H1 (cell line): ENCODE measurements around the gene NTN5. TPM values are rescaled to one million over a fixed set of nuclear protein-coding genes. Genes with fewer than 3 reads are reported as not detected.

ENCODE experiments used
- CTCF ChIA-PET: fragments of 300-600 bp; sonication (Branson Sonifier 250); formaldehyde crosslinking; loops from one replicate; lab custom pipeline; 2021; ENCODE audit not compliant: partially characterized antibody; lab: Charles Lee
- POLR2A ChIA-PET: fragments of 300-600 bp; sonication (Branson Sonifier 250); formaldehyde crosslinking; loops from one replicate; lab custom pipeline; 2021; ENCODE audit warnings: inconsistent platforms; ENCODE audit not compliant: partially characterized antibody; lab: Charles Lee
- DNase-seq, 2 experiments: peaks; one replicate each; pipeline versions ENCODE4 v3.0.0 to v3.0.0-alpha.2; 2010 to 2022; ENCODE audit warnings: low spot score in 2 of 2, low read depth in 1 of 2, mixed read lengths in 1 of 2
- FAIRE-seq: peaks from 2 replicates; lab custom pipeline; 2011; peaks lifted over from hg19 to GRCh38; lab: Jason Lieb, UNC
- H2AFZ ChIP-seq: 2 replicates; pipeline ENCODE4 v1.8.1; 2012; ENCODE audit warnings: low read length, inconsistent platforms
- H2AK5ac ChIP-seq: 2 replicates; pipeline ENCODE4 v1.6.1; 2013; ENCODE audit warnings: low read depth, low read length
- H2BK120ac ChIP-seq: replicated peaks from 2 replicates; pipeline ENCODE3; 2013; ENCODE audit warnings: low read depth, low read length, inconsistent platforms
- H2BK12ac ChIP-seq: 2 replicates; pipeline ENCODE4 v1.6.1; 2013; ENCODE audit warnings: low read depth, low read length
- H2BK15ac ChIP-seq: 2 replicates; pipeline ENCODE4 v1.6.1; 2013; ENCODE audit warnings: low read length
- H2BK20ac ChIP-seq: 2 replicates; pipeline ENCODE4 v1.6.1; 2013; ENCODE audit warnings: low read length
- H2BK5ac ChIP-seq: 2 replicates; pipeline ENCODE4 v1.6.1; 2013; ENCODE audit warnings: low read depth, low read length
- H3K14ac ChIP-seq: 2 replicates; pipeline ENCODE4 v1.6.1; 2013; ENCODE audit warnings: inconsistent platforms; ENCODE audit not compliant: insufficient read length
- H3K18ac ChIP-seq: 2 replicates; pipeline ENCODE4 v1.6.1; 2013; ENCODE audit warnings: low read length; ENCODE audit errors: extremely low read depth
- H3K23ac ChIP-seq: 2 replicates; pipeline ENCODE4 v1.6.1; 2013; ENCODE audit warnings: inconsistent platforms; ENCODE audit not compliant: insufficient read length
- H3K23me2 ChIP-seq: 2 replicates; pipeline ENCODE4 v1.6.1; 2013; ENCODE audit warnings: low read depth, low read length
- H3K27ac ChIP-seq: 2 replicates; pipeline ENCODE4 v1.6.1; 2011; ENCODE audit warnings: low read depth, low read length, inconsistent platforms
- H3K27me3 ChIP-seq, 4 experiments: replicated peaks in 1 of 4; 1 replicate in 1 of 4; 2 replicates in 3 of 4; pipeline versions ENCODE4 v1.6.1 to v1.8.1; 2011 to 2013; ENCODE audit warnings: low read length in 3 of 4, mild to moderate bottlenecking in 3 of 4, inconsistent platforms in 2 of 4, mixed read lengths in 2 of 4, moderate library complexity in 1 of 4; ENCODE audit not compliant: control insufficient read depth in 3 of 4, insufficient read depth in 3 of 4; ENCODE audit errors: extremely low read depth in 1 of 4
- H3K36me3 ChIP-seq, 4 experiments: 2 replicates each; pipeline versions ENCODE4 v1.6.1 to v1.8.1; 2011 to 2013; ENCODE audit warnings: mild to moderate bottlenecking in 4 of 4, low read length in 3 of 4, moderate library complexity in 2 of 4, control low read depth in 1 of 4, inconsistent platforms in 1 of 4; ENCODE audit not compliant: insufficient read depth in 4 of 4, control insufficient read depth in 2 of 4
- H3K4ac ChIP-seq: replicated peaks from 2 replicates; pipeline ENCODE3; 2013; ENCODE audit warnings: low read length, low read depth, mixed read lengths, inconsistent platforms; ENCODE audit not compliant: insufficient read length
- H3K4me1 ChIP-seq, 4 experiments: replicated peaks in 1 of 4; 1 replicate in 1 of 4; 2 replicates in 3 of 4; pipeline versions ENCODE4 v1.6.1 to v1.8.1; 2011 to 2013; ENCODE audit warnings: low read length in 3 of 4, inconsistent platforms in 2 of 4, mixed read lengths in 1 of 4; ENCODE audit not compliant: insufficient read depth in 4 of 4, control insufficient read depth in 3 of 4
- H3K4me2 ChIP-seq, 2 experiments: 2 replicates each; pipeline versions ENCODE4 v1.6.1 to v1.8.1; 2011 to 2013; ENCODE audit warnings: low read depth in 2 of 2, low read length in 2 of 2, control low read depth in 1 of 2, inconsistent platforms in 1 of 2, mild to moderate bottlenecking in 1 of 2; ENCODE audit not compliant: insufficient read depth in 1 of 2
- H3K4me3 ChIP-seq, 4 experiments: fragments of 200-600, 300-600 bp in 1 of 4; sonication (generic), shearing (Covaris generic), sonication (Bioruptor Twin) in 1 of 4; 2 replicates each; pipeline versions ENCODE4 v1.5.1 to v1.8.1; 2011 to 2016; ENCODE audit warnings: low read length in 4 of 4, low read depth in 3 of 4, control low read depth in 2 of 4, inconsistent platforms in 2 of 4, mild to moderate bottlenecking in 2 of 4, mixed read lengths in 1 of 4, moderate library complexity in 1 of 4; ENCODE audit not compliant: insufficient read depth in 2 of 4; ENCODE audit errors: extremely low read depth in 1 of 4
- H3K56ac ChIP-seq: replicated peaks from 2 replicates; pipeline ENCODE3; 2013; ENCODE audit warnings: low read depth, mild to moderate bottlenecking, mixed read lengths, low read length, inconsistent platforms; ENCODE audit not compliant: insufficient read length
- H3K79me1 ChIP-seq: 2 replicates; pipeline ENCODE4 v1.6.1; 2013; ENCODE audit warnings: low read depth, low read length, control low read depth
- H3K79me2 ChIP-seq, 2 experiments: 2 replicates each; pipeline versions ENCODE4 v1.6.1 to v1.8.1; 2012 to 2013; ENCODE audit warnings: low read length in 2 of 2, mild to moderate bottlenecking in 2 of 2, inconsistent platforms in 1 of 2; ENCODE audit not compliant: insufficient read depth in 2 of 2, control insufficient read depth in 1 of 2
- H3K9ac ChIP-seq, 4 experiments: replicated peaks in 1 of 4; 1 replicate in 1 of 4; 2 replicates in 3 of 4; pipeline versions ENCODE4 v1.6.1 to v1.8.1; 2011 to 2013; ENCODE audit warnings: low read depth in 3 of 4, low read length in 3 of 4, control low read depth in 2 of 4, mild to moderate bottlenecking in 2 of 4, moderate library complexity in 2 of 4, inconsistent platforms in 1 of 4; ENCODE audit errors: extremely low read depth in 1 of 4
- H3K9me3 ChIP-seq, 2 experiments: 2 replicates each; pipeline versions ENCODE4 v1.6.1 to v1.8.1; 2012 to 2013; ENCODE audit warnings: mild to moderate bottlenecking in 2 of 2, moderate library complexity in 2 of 2, control low read depth in 1 of 2, inconsistent platforms in 1 of 2, low read depth in 1 of 2, low read length in 1 of 2, mixed read lengths in 1 of 2; ENCODE audit not compliant: insufficient read depth in 2 of 2
- H4K20me1 ChIP-seq, 2 experiments: replicated peaks in 1 of 2; 2 replicates each; pipeline versions ENCODE3 to v1.8.1; 2011 to 2013; ENCODE audit warnings: inconsistent platforms in 2 of 2, low read length in 2 of 2, mild to moderate bottlenecking in 1 of 2; ENCODE audit not compliant: insufficient read depth in 2 of 2, control insufficient read depth in 1 of 2
- H4K5ac ChIP-seq: 2 replicates; pipeline ENCODE4 v1.6.1; 2013; ENCODE audit warnings: low read length, low read depth, mixed read lengths, inconsistent platforms; ENCODE audit not compliant: insufficient read length
- H4K8ac ChIP-seq: 2 replicates; pipeline ENCODE4 v1.8.0; 2013; ENCODE audit warnings: mild to moderate bottlenecking, moderate library complexity, low read length, inconsistent platforms; ENCODE audit not compliant: insufficient read depth; ENCODE audit errors: extremely low read depth
- H4K91ac ChIP-seq: replicated peaks from 2 replicates; pipeline ENCODE3; 2013; ENCODE audit warnings: low read length, mixed read lengths, inconsistent platforms; ENCODE audit not compliant: insufficient read length
- BRCA1 ChIP-seq: IDR thresholded peaks from 2 replicates; pipeline ENCODE4 v1.6.1; 2012; ENCODE audit warnings: low read depth, low read length, improper control_type of control experiment
- CEBPB ChIP-seq: IDR thresholded peaks from 2 replicates; pipeline ENCODE4 v1.6.1; 2012; ENCODE audit warnings: low read depth, low read length
- CHD1 ChIP-seq: IDR thresholded peaks from 2 replicates; pipeline ENCODE4 v1.6.1; 2012; ENCODE audit warnings: low read depth, low read length, improper control_type of control experiment
- CTCF ChIP-seq, 3 experiments: IDR thresholded peaks; 1 replicate in 2 of 3; 2 replicates in 1 of 3; pipeline versions ENCODE4 v1.5.1 to v1.6.1; 2011; ENCODE audit warnings: low read length in 3 of 3, mild to moderate bottlenecking in 3 of 3, inconsistent platforms in 2 of 3, low read depth in 1 of 3, moderate library complexity in 1 of 3; ENCODE audit not compliant: insufficient read depth in 1 of 3; ENCODE audit errors: control extremely low read depth in 1 of 3
- EZH2 ChIP-seq: fragments of 200-600 bp; sonication (generic); IDR thresholded peaks from 2 replicates; pipeline ENCODE4 v1.7.1; 2012; ENCODE audit warnings: low read depth, mild to moderate bottlenecking, moderate library complexity, low read length, inconsistent platforms; ENCODE audit not compliant: severe bottlenecking
- HDAC2 ChIP-seq, 2 experiments: fragments of 300-600 bp in 1 of 2; sonication (generic) in 1 of 2; IDR thresholded peaks; 2 replicates each; pipeline ENCODE4 v1.6.1; 2011 to 2012; ENCODE audit warnings: low read depth in 2 of 2, low read length in 2 of 2, mild to moderate bottlenecking in 2 of 2, moderate library complexity in 2 of 2, borderline replicate concordance in 1 of 2, inconsistent platforms in 1 of 2
- RBBP5 ChIP-seq: IDR thresholded peaks from 2 replicates; pipeline ENCODE4 v1.7.1; 2012; ENCODE audit warnings: low read depth, mild to moderate bottlenecking, inconsistent platforms, low read length, moderate library complexity, borderline replicate concordance
- RXRA ChIP-seq: IDR thresholded peaks from 2 replicates; pipeline ENCODE4 v1.6.1; 2011; ENCODE audit warnings: low read depth, mild to moderate bottlenecking, low read length, moderate library complexity; ENCODE audit not compliant: insufficient read depth
- SIN3A ChIP-seq, 2 experiments: IDR thresholded peaks in 1 of 2; conservative IDR thresholded peaks in 1 of 2; 2 replicates each; pipeline ENCODE4 v1.6.1; 2011 to 2012; ENCODE audit warnings: low read length in 2 of 2, improper control_type of control experiment in 1 of 2, low read depth in 1 of 2, mild to moderate bottlenecking in 1 of 2
- TAF1 ChIP-seq: IDR thresholded peaks from 2 replicates; pipeline ENCODE4 v1.6.1; 2011; ENCODE audit warnings: mild to moderate bottlenecking, low read depth, low read length
- WGBS, 2 experiments: shearing (Covaris generic) in 1 of 2; methylation state at CpG; one replicate each; pipeline versions ENCODE4 v1.1.6 to v1.1.7; 2013 to 2015; ENCODE audit warnings: low lambda C conversion rate in 2 of 2, mixed read lengths in 2 of 2, inconsistent platforms in 1 of 2, low coverage in 1 of 2, missing lambda C conversion rate in 1 of 2; ENCODE audit not compliant: insufficient replicate concordance in 2 of 2, insufficient coverage in 1 of 2, insufficient read length in 1 of 2; ENCODE audit errors: extremely low coverage in 1 of 2, missing lambda C conversion rate in 1 of 2; 5-methylcytosine and 5-hydroxymethylcytosine counted together
- polyA plus RNA-seq, 7 experiments: library from polyadenylated mRNA; depleted of rRNA in 3 of 7; stranded (reverse) in 5 of 7; unstranded in 2 of 7; fragments of >200 nt in 5 of 7; fragments of 200-250 nt in 2 of 7; gene quantifications; 1 replicate in 5 of 7; 2 replicates in 1 of 7; 4 replicates in 1 of 7; pipeline versions ENCODE4 v1.2.1 to v1.2.3, GENCODE V29; 2011 to 2013; ENCODE audit warnings: missing spikeins in 2 of 7, mixed read lengths in 2 of 7
- total RNA-seq: library from RNA; stranded (reverse); fragmentation: NEBNext Ultra II Directional; extraction: Animal tissue kit (Norgen Biotek cat#: 25700); gene quantifications from 2 replicates; pipeline ENCODE4 v1.2.1, GENCODE V29; 2021

NTN5 gene
- total and polyA plus RNA-seq, 2 of the 8 experiments (the other 6 are each of a cell fraction or from before 2014, with no cell fraction given) = 0.47 to 0.85 TPM

DNA sequence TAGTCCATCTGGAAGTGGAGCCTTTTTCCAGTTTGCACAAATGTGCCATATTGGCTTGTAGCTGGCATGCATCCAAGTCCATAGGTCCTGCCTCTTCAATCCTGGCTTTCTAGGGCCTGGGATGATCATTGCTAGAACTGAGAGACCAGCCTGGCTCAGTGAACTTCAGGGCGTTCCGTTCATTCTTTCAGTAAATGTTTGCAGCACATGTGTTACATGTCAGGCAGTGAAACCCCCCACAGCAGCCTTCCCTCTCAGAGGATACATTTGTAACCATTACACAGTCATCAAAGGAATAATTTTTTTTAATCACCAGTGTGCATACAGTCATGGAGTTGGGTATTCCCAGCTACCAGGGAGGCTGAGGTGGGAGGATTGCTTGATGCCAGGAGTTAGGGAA is 32.6 kb upstream of the NTN5 start:
- H3K79me1 ChIP-seq = no peaks in the 10 kb centered on the region
- no peak overlapping the region for H3K23ac ChIP-seq
- ChIA-PET POLR2A (interaction anchor here (2.0 to 3.6 kb wide), 2 partner anchors 9 to 59 kb away, joined by 4 to 10 read pairs; partner anchors contain the start of genes CA11 and FUT2), CTCF (interaction anchor here (0.6 to 9.4 kb wide), 3 partner anchors 7 to 52 kb away, joined by 3 to 42 read pairs (median 3); no protein-coding TSS in a partner anchor)
- H4K5ac ChIP-seq = no peak overlapping the region
- DNase-seq (no peak), FAIRE-seq (no peak)
- no peaks in the 10 kb centered on the region for H3K79me2 ChIP-seq
- no peak overlapping the region for H4K91ac ChIP-seq
- WGBS, 2 experiments = 41% methylated on average over 2 of the region's 2 CpGs; no CpG with 5 or more reads in 1 of the 2 experiments
- peaks cover 0 to 4% of the 10 kb centered on the region in 2 experiments; a peak in 1 of 4 replicates for H3K9me3 ChIP-seq
- H2BK12ac ChIP-seq = no peak overlapping the region
- peaks cover 0 to 2% of the 10 kb centered on the region in 2 experiments for H4K20me1 ChIP-seq
- no peak overlapping the region for H2BK120ac ChIP-seq
- H3K4me1 ChIP-seq = peaks cover 0 to 3% (median 0%) of the 10 kb centered on the region in 4 experiments; a peak in 1 of 7 replicates
- H3K36me3 ChIP-seq = peaks cover 0 to 8% (median 3%) of the 10 kb centered on the region in 4 experiments; a peak in 4 of 8 replicates
- no peak overlapping the region for H3K14ac ChIP-seq
- H3K4ac ChIP-seq = no peak overlapping the region
- H2BK20ac ChIP-seq = no peak overlapping the region
- H2BK5ac ChIP-seq = no peak overlapping the region
- peaks cover 2% of the 10 kb centered on the region; the same call in 1 of the 2 replicates for H3K23me2 ChIP-seq
- H2AK5ac ChIP-seq = no peak overlapping the region
- H3K27ac ChIP-seq = no peak overlapping the region
- H3K56ac ChIP-seq = no peak overlapping the region
- no peak overlapping the region for H2BK15ac ChIP-seq
- no peaks in the 10 kb centered on the region for H3K27me3 ChIP-seq
- H3K4me2 ChIP-seq = no peak overlapping the region
- H4K8ac ChIP-seq = no peak overlapping the region
- no peak overlapping the region for H3K4me3 ChIP-seq
- H3K18ac ChIP-seq = no peak overlapping the region
- H2AFZ ChIP-seq = no peak overlapping the region
- H3K9ac ChIP-seq = no peak overlapping the region
- TF ChIP-seq TAF1 (no peak), RXRA (no peak), BRCA1 (no peak), HDAC2 (IDR thresholded peaks at IDR 0.05; ENCODE audit: borderline replicate concordance in 1 of 2, low read depth in 2 of 2, low read length in 2 of 2) (no peak), CHD1 (no peak), RBBP5 (no peak), EZH2 (no peak), CTCF (IDR thresholded peaks at IDR 0.05; ENCODE audit: control extremely low read depth in 1 of 3, insufficient read depth in 1 of 3, low read depth in 1 of 3, low read length in 3 of 3) (no peak), CEBPB (no peak), SIN3A (conservative IDR thresholded peaks at IDR 0.05 in 1 of 2, IDR thresholded peaks at IDR 0.05 in 1 of 2; ENCODE audit: low read depth in 1 of 2, low read length in 2 of 2) (no peak)
